ENCODE data around the gene PPP1R1B.
A peak's percentile ranks its signal among the peaks of the same experiment; 100 is the strongest.

PPP1R1B gene

DNA sequence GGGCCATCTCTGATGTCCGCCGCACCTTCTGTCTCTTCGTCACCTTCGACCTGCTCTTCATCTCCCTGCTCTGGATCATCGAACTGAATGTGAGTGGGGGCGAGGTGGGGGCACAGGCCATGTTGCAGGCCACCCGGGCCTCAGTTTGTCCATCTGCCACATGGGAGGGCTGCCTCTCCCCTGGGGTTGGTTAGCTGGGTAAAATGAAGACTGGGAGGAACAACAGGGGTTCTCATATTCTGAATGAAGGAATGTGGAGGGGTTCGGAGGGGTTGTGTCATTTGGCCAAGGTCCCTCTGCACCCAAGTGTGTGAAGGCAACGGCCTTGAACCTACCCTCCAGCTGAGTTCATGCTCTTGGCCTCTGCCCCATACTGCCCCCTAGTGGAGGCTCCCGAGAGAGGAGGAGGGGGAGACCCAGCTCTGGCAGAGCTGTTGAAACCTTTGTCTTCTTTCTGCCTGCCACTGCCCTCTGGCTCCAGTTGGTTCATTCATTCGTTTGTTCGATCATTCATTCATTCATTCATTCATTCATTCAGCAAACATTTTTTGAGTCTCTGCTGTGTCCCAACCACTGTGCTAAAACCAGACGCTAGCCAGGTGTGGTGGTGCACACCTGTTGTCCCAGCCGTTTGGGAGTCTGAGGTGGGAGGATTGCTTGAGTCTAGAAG lies 27.0 kb downstream of the PPP1R1B start:
- Histone ChIP-seq H3K9me3 (ENCODE audit: control insufficient read depth, low read length) (no peaks in the 10 kb centered on the region), H3K27me3 (replicated peaks; ENCODE audit: control insufficient read depth, insufficient read depth, low read length, poor library complexity, severe bottlenecking) (no peaks in the 10 kb centered on the region), H3K4me3 (ENCODE audit: insufficient read depth, low read depth, low read length, poor library complexity, severe bottlenecking) (no peak overlapping the region), H3K27ac (ENCODE audit: insufficient read depth, low read length, poor library complexity, severe bottlenecking) (no peak overlapping the region), H3K36me3 (ENCODE audit: control insufficient read depth, insufficient read depth, low read length) (peaks cover 21% of the 10 kb centered on the region), H3K4me1 (ENCODE audit: control insufficient read depth, insufficient read depth, low read length, poor library complexity, severe bottlenecking) (no peaks in the 10 kb centered on the region)
- DNase-seq = peak; percentile 58 to 70 (median 64)

DNA sequence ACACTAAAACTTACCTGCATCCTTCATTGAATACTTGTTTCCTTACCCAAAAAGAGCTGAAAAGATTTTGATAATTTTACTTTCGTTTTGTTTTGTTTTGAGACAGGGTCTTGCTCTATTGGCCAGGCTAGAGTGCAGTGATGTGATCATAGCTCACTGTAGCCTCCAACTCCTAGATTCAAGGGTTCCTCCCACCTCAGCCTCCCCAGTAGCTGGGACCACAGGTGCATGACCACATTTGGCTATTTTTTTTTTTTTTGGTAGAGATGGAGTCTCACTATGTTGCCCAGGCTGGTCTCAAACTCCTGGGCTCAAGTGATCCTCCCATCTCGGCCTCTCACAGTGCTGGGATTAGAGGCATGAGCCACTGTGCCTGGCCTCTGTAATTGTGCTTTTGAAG lies 28.4 kb downstream of the PPP1R1B start:
- Histone ChIP-seq H3K36me3 (ENCODE audit: control insufficient read depth, insufficient read depth, low read length) (peaks cover 30% of the 10 kb centered on the region), H3K27me3 (replicated peaks; ENCODE audit: control insufficient read depth, insufficient read depth, low read length, poor library complexity, severe bottlenecking) (no peaks in the 10 kb centered on the region), H3K4me3 (ENCODE audit: insufficient read depth, low read depth, low read length, poor library complexity, severe bottlenecking) (no peak overlapping the region), H3K27ac (ENCODE audit: insufficient read depth, low read length, poor library complexity, severe bottlenecking) (no peak overlapping the region), H3K4me1 (ENCODE audit: control insufficient read depth, insufficient read depth, low read length, poor library complexity, severe bottlenecking) (no peaks in the 10 kb centered on the region), H3K9me3 (ENCODE audit: control insufficient read depth, low read length) (no peaks in the 10 kb centered on the region)
- no peak for DNase-seq

DNA sequence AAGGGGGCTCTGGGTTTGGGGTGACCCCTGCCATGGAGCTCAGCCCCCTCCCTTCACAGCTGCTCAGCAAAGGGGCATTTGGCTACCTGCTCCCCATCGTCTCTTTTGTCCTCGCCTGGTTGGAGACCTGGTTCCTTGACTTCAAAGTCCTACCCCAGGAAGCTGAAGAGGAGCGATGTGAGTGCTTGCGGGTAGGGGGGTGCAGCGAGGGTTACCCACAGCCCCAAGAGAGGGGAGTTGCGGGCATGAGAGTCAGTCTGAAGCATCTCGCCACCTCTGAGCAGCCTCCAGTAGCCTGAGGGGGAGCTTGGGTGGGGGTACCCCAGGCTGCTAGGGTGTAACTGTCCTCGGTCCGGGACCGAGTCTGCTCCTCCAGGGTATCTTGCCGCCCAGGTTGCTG lies 31.6 kb downstream of the PPP1R1B start:
- no peaks in the 10 kb centered on the region for H3K4me1 ChIP-seq (ENCODE audit: control insufficient read depth, insufficient read depth, low read length, poor library complexity, severe bottlenecking)
- no peak overlapping the region for H3K27ac ChIP-seq (ENCODE audit: insufficient read depth, low read length, poor library complexity, severe bottlenecking)
- DNase-seq = no peak
- H3K27me3 ChIP-seq (replicated peaks; ENCODE audit: control insufficient read depth, insufficient read depth, low read length, poor library complexity, severe bottlenecking) = no peaks in the 10 kb centered on the region
- peaks cover 58% of the 10 kb centered on the region for H3K36me3 ChIP-seq (ENCODE audit: control insufficient read depth, insufficient read depth, low read length)
- H3K9me3 ChIP-seq (ENCODE audit: control insufficient read depth, low read length) = no peaks in the 10 kb centered on the region
- no peak overlapping the region for H3K4me3 ChIP-seq (ENCODE audit: insufficient read depth, low read depth, low read length, poor library complexity, severe bottlenecking)

DNA sequence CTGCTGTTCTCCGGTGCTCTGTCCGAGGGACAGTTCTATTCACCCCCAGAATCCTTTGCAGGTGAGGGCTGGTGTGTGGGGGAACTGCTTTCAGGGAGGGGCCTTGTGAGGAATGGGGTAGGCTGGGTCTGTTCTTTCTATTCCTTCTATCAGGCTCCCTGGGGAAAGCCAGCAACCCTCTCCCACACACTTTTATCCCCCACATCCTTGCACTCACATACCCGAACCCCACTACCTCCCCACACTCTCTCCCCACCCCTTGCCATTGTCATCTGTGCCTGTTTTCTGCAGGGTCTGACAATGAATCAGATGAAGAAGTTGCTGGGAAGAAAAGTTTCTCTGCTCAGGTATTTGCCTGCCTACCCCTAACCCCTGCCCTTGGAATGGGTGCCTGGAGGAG lies 32.0 kb downstream of the PPP1R1B start:
- no peak overlapping the region for H3K4me3 ChIP-seq (ENCODE audit: insufficient read depth, low read depth, low read length, poor library complexity, severe bottlenecking)
- peaks cover 58% of the 10 kb centered on the region for H3K36me3 ChIP-seq (ENCODE audit: control insufficient read depth, insufficient read depth, low read length)
- H3K27me3 ChIP-seq (replicated peaks; ENCODE audit: control insufficient read depth, insufficient read depth, low read length, poor library complexity, severe bottlenecking) = no peaks in the 10 kb centered on the region
- H3K27ac ChIP-seq (ENCODE audit: insufficient read depth, low read length, poor library complexity, severe bottlenecking) = no peak overlapping the region
- no peak for DNase-seq
- no peaks in the 10 kb centered on the region for H3K9me3 ChIP-seq (ENCODE audit: control insufficient read depth, low read length)
- H3K4me1 ChIP-seq (ENCODE audit: control insufficient read depth, insufficient read depth, low read length, poor library complexity, severe bottlenecking) = no peaks in the 10 kb centered on the region

DNA sequence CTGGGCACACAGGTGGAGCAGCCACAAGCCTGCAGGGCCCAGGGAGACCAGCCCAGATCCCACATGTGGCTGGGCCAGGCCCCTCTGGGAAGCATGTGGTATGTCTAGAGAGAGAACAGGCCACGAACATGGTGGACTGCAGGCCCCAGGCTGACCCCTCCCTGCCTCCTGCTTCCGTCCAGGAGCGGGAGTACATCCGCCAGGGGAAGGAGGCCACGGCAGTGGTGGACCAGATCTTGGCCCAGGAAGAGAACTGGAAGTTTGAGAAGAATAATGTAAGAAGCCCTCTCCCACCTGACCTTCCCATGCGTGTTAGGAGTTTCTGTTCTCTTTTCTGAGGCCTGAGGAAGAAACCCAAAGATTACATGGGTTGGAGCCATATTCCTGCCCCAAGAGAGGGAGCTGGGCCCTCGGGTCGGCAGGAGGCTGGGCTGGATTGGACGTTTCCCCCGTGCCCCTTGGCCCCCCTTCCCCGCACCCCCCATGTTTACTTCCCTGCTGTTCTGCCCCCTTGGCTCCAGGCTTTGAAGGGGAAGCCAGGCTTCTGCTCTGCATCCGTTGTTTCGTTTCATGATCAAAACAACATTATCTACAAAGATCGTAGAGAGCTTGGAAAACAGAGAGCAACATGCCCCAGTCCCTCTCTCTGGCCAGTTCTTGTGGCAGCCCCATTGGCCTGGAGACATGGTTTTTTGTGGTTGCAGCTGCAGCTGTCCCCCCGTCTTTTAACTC lies 32.7 kb downstream of the PPP1R1B start:
- Histone ChIP-seq H3K9me3 (ENCODE audit: control insufficient read depth, low read length) (no peaks in the 10 kb centered on the region), H3K4me1 (ENCODE audit: control insufficient read depth, insufficient read depth, low read length, poor library complexity, severe bottlenecking) (no peaks in the 10 kb centered on the region), H3K4me3 (ENCODE audit: insufficient read depth, low read depth, low read length, poor library complexity, severe bottlenecking) (no peak overlapping the region), H3K27ac (ENCODE audit: insufficient read depth, low read length, poor library complexity, severe bottlenecking) (no peak overlapping the region), H3K36me3 (ENCODE audit: control insufficient read depth, insufficient read depth, low read length) (peaks cover 58% of the 10 kb centered on the region), H3K27me3 (replicated peaks; ENCODE audit: control insufficient read depth, insufficient read depth, low read length, poor library complexity, severe bottlenecking) (no peaks in the 10 kb centered on the region)
- DNase-seq = no peak

DNA sequence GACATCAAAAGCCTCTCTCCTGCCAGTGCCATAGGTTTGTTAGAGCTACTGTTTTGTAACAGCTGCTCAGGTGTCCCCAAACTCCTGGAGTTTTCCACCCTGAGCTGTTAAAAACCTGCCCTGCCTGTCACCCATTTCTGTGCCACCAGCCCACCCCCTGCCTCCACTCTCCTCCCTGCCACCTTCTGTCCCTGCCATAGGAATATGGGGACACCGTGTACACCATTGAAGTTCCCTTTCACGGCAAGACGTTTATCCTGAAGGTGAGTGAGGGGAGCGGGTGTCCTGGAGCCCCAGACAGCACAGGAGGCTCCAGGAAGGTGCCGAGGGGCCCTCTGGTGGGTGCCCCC lies 33.2 kb downstream of the PPP1R1B start:
- DNase-seq = no peak

DNA sequence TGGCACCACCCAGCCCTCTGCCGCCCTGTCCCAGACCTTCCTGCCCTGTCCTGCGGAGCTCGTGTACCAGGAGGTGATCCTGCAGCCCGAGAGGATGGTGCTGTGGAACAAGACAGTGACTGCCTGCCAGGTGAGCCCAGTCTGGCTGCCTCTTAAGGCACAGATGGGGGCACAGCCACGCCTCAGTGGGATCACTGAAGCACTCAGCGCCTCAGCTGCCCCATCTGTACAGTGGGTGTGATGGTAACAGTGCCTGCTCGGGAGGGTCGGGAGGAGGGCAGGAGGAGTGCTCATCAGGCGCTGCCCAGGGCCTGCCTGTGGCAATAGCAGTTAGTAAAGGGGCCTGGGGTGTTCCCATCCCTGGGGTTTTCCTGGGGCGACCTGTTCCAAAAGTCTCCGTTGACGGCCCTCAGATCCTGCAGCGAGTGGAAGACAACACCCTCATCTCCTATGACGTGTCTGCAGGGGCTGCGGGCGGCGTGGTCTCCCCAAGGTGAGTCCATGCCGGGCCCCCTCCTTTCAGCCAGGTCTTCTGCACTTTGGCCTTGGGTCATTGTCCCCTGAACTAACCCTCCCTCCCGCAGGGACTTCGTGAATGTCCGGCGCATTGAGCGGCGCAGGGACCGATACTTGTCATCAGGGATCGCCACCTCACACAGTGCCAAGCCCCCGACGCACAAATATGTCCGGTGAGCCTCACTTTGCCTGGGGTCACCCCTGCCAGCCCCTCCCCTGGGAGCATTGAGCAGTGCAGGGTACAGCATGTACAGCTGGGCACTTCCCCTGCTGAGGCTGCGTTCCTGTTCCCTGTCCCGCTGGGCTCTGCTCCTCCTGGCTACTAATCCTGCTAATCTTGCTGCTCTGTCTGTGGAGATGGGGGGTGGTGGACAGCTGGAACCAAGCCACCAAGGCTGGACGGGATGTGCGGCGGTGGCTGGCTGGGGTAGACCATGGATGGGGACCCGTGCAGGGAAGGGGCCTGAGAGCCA lies 33.9 kb downstream of the PPP1R1B start:
- no peaks in the 10 kb centered on the region for H3K4me1 ChIP-seq (ENCODE audit: control insufficient read depth, insufficient read depth, low read length, poor library complexity, severe bottlenecking)
- H3K4me3 ChIP-seq (ENCODE audit: insufficient read depth, low read depth, low read length, poor library complexity, severe bottlenecking) = no peak overlapping the region
- no peak overlapping the region for H3K27ac ChIP-seq (ENCODE audit: insufficient read depth, low read length, poor library complexity, severe bottlenecking)
- no peaks in the 10 kb centered on the region for H3K27me3 ChIP-seq (replicated peaks; ENCODE audit: control insufficient read depth, insufficient read depth, low read length, poor library complexity, severe bottlenecking)
- H3K36me3 ChIP-seq (ENCODE audit: control insufficient read depth, insufficient read depth, low read length) = peaks cover 58% of the 10 kb centered on the region
- no peaks in the 10 kb centered on the region for H3K9me3 ChIP-seq (ENCODE audit: control insufficient read depth, low read length)
- DNase-seq = no peak

More for the DNA sequence above, 33.2 kb downstream of the PPP1R1B start:
- Histone ChIP-seq H3K36me3 (ENCODE audit: control insufficient read depth, insufficient read depth, low read length) (peaks cover 58% of the 10 kb centered on the region), H3K27ac (ENCODE audit: insufficient read depth, low read length, poor library complexity, severe bottlenecking) (no peak overlapping the region), H3K4me3 (ENCODE audit: insufficient read depth, low read depth, low read length, poor library complexity, severe bottlenecking) (no peak overlapping the region), H3K9me3 (ENCODE audit: control insufficient read depth, low read length) (no peaks in the 10 kb centered on the region), H3K27me3 (replicated peaks; ENCODE audit: control insufficient read depth, insufficient read depth, low read length, poor library complexity, severe bottlenecking) (no peaks in the 10 kb centered on the region), H3K4me1 (ENCODE audit: control insufficient read depth, insufficient read depth, low read length, poor library complexity, severe bottlenecking) (no peaks in the 10 kb centered on the region)

DNA sequence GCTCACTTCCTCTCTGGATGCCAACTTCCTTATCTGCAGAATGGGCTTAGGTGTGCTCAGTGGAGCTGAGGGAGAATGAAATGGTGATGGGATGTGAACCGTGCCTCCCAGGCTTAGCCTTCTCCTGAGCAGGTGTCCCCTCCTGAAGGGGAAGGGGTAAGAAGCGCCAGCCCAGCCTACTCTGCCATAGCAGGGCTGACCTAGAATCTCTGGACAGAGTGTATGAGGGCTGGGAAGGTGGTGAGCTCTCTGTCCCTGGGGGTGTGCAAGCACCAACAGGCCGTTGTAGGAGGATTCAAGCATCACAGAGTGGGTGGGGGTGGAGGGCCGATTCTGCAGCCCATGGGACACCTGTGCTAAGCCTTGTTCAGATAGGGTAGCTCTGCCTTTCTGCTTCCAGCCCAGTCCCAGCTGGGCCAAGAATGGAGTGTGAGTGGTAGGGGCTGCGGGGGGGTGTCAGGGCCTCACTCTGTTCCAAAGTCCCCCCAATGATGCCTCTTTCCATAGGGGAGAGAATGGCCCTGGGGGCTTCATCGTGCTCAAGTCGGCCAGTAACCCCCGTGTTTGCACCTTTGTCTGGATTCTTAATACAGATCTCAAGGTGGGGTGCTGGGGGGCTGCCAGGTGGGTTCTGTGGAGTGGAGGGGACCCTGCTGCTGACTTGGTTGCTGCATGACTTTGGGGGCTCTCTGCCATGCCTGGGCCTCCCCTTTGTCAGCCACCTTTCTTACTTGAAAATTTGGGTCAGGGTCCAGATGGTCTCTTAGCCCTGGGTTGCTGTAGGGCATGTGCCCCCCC lies 35.2 kb downstream of the PPP1R1B start:
- peaks cover under 1% of the 10 kb centered on the region for H3K4me1 ChIP-seq (ENCODE audit: control insufficient read depth, insufficient read depth, low read length, poor library complexity, severe bottlenecking)
- no peak for DNase-seq
- peaks cover 49% of the 10 kb centered on the region for H3K36me3 ChIP-seq (ENCODE audit: control insufficient read depth, insufficient read depth, low read length)

DNA sequence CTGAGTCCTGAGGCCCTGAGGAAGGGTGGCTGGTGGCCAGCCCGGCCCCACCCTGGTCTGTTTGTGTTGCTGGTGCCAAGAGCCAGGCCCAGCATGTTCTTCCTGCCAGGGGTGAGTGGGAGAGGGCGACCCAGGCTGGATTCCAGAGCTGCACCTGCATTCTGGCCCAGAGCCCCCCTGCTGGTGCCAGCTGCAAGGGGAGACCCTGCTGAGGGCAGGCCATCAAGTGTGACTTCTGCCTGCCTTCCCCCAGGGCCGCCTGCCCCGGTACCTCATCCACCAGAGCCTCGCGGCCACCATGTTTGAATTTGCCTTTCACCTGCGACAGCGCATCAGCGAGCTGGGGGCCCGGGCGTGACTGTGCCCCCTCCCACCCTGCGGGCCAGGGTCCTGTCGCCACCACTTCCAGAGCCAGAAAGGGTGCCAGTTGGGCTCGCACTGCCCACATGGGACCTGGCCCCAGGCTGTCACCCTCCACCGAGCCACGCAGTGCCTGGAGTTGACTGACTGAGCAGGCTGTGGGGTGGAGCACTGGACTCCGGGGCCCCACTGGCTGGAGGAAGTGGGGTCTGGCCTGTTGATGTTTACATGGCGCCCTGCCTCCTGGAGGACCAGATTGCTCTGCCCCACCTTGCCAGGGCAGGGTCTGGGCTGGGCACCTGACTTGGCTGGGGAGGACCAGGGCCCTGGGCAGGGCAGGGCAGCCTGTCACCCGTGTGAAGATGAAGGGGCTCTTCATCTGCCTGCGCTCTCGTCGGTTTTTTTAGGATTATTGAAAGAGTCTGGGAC lies 36.0 kb downstream of the PPP1R1B start:
- Histone ChIP-seq H3K36me3 (ENCODE audit: control insufficient read depth, insufficient read depth, low read length) (peaks cover 47% of the 10 kb centered on the region), H3K4me1 (ENCODE audit: control insufficient read depth, insufficient read depth, low read length, poor library complexity, severe bottlenecking) (peaks cover 8% of the 10 kb centered on the region)

More for the DNA sequence above, 35.2 kb downstream of the PPP1R1B start:
- no peaks in the 10 kb centered on the region for H3K9me3 ChIP-seq (ENCODE audit: control insufficient read depth, low read length)
- H3K27me3 ChIP-seq (replicated peaks; ENCODE audit: control insufficient read depth, insufficient read depth, low read length, poor library complexity, severe bottlenecking) = peaks cover 2% of the 10 kb centered on the region
- no peak overlapping the region for H3K4me3 ChIP-seq (ENCODE audit: insufficient read depth, low read depth, low read length, poor library complexity, severe bottlenecking)
- no peak overlapping the region for H3K27ac ChIP-seq (ENCODE audit: insufficient read depth, low read length, poor library complexity, severe bottlenecking)

More for the DNA sequence above, 36.0 kb downstream of the PPP1R1B start:
- Histone ChIP-seq H3K27me3 (replicated peaks; ENCODE audit: control insufficient read depth, insufficient read depth, low read length, poor library complexity, severe bottlenecking) (peaks cover 2% of the 10 kb centered on the region), H3K4me3 (ENCODE audit: insufficient read depth, low read depth, low read length, poor library complexity, severe bottlenecking) (no peak overlapping the region), H3K27ac (ENCODE audit: insufficient read depth, low read length, poor library complexity, severe bottlenecking) (no peak overlapping the region), H3K9me3 (ENCODE audit: control insufficient read depth, low read length) (no peaks in the 10 kb centered on the region)
- no peak for DNase-seq
